ENCODE measurements around the gene LUC7L. TPM values are rescaled to one million over a fixed set of nuclear protein-coding genes. Genes with fewer than 3 reads are reported as not detected.
A peak's percentile ranks its signal among the peaks of the same experiment; 100 is the strongest.

Gene LUC7L
- total RNA-seq, 4 donors from 2014 or later: 109 to 180 (median 123) TPM

- H3K36me3 ChIP-seq: peaks cover 0 to 56% (median 9%) of the 10 kb centered on the region in 3 donors
- no peak for DNase-seq (ENCODE audit: low spot score in 2 of 2)
- H3K4me1 ChIP-seq: peaks cover 0 to 16% (median 0%) of the 10 kb centered on the region in 4 donors
- no peak for TF ChIP-seq EP300 (IDR thresholded peaks at IDR 0.05)
- TF ChIP-seq POLR2A (IDR thresholded peaks at IDR 0.05): no peak
- TF ChIP-seq, protein P1, sequence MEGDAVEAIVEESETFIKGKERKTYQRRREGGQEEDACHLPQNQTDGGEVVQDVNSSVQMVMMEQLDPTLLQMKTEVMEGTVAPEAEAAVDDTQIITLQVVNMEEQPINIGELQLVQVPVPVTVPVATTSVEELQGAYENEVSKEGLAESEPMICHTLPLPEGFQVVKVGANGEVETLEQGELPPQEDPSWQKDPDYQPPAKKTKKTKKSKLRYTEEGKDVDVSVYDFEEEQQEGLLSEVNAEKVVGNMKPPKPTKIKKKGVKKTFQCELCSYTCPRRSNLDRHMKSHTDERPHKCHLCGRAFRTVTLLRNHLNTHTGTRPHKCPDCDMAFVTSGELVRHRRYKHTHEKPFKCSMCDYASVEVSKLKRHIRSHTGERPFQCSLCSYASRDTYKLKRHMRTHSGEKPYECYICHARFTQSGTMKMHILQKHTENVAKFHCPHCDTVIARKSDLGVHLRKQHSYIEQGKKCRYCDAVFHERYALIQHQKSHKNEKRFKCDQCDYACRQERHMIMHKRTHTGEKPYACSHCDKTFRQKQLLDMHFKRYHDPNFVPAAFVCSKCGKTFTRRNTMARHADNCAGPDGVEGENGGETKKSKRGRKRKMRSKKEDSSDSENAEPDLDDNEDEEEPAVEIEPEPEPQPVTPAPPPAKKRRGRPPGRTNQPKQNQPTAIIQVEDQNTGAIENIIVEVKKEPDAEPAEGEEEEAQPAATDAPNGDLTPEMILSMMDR (IDR thresholded peaks at IDR 0.05): no peak
- H3K27me3 ChIP-seq: no peaks in the 10 kb centered on the region
- H3K9me3 ChIP-seq: no peaks in the 10 kb centered on the region
- peak overlapping the region in 1 of 4 donors; percentile 70 for H3K27ac ChIP-seq
- H3K4me3 ChIP-seq: no peak overlapping the region
- 84 to 94% methylated on average over 13 to 14 of the region's 14 CpGs for WGBS, 2 donors
Observed at GRCh38 chr16:265002-265529, 35.8 kb upstream of the LUC7L start.

DNA sequence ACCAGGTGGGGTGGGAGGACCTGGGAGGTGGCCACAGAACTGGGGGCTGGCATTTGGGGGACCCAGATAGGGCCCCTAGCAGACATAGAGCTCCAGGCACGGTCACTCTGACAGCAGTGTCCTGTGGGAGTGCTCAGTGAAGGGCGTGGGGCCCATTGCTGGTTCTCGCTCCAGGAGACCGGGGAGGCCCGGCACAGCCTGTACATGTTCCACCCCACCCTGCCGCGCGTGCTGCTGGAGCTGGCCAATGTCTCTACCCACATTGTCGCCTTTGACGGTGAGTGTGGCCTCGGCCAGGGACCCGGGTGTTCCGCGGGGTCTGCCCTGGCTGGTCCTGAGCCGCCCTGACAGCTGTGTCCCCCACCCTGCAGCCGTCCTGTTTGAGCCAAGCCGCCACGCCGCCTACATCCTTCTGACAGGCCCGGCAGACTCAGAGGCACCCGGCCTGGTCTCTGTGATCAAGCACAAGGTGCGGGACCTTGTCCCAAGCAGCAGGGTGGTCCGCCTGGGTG is 35.2 kb upstream of the LUC7L start:
- Histone ChIP-seq H3K27me3 (no peaks in the 10 kb centered on the region), H3K9me3 (no peaks in the 10 kb centered on the region), H3K4me3 (no peak overlapping the region), H3K36me3 (peaks cover 0 to 62% (median 9%) of the 10 kb centered on the region in 3 donors), H3K4me1 (peaks cover 0 to 16% (median 0%) of the 10 kb centered on the region in 4 donors), H3K27ac (peak overlapping the region in 1 of 4 donors; percentile 70)
- TF ChIP-seq EP300 (IDR thresholded peaks at IDR 0.05) (no peak), POLR2A (IDR thresholded peaks at IDR 0.05) (no peak)
- TF ChIP-seq, protein P1 (IDR thresholded peaks at IDR 0.05): no peak
- 83 to 90% methylated on average over 19 to 20 of the region's 23 CpGs for WGBS, 2 donors
- DNase-seq (ENCODE audit: low spot score in 2 of 2): no peak

GRCh38 chr16:263944-264343 is 34.7 kb upstream of the LUC7L start:
- TF ChIP-seq POLR2A (IDR thresholded peaks at IDR 0.05) (no peak), EP300 (IDR thresholded peaks at IDR 0.05) (no peak)
- TF ChIP-seq, protein P1 (IDR thresholded peaks at IDR 0.05): no peak
- Histone ChIP-seq H3K4me3 (no peak overlapping the region), H3K9me3 (no peaks in the 10 kb centered on the region), H3K4me1 (peaks cover 0 to 16% (median 0%) of the 10 kb centered on the region in 4 donors), H3K27ac (no peak overlapping the region), H3K27me3 (no peaks in the 10 kb centered on the region), H3K36me3 (peaks cover 0 to 67% (median 9%) of the 10 kb centered on the region in 3 donors)
- WGBS, 2 donors: 87 to 94% methylated on average over 11 to 16 of the region's 17 CpGs
- no peak for DNase-seq (ENCODE audit: low spot score in 2 of 2)

DNA sequence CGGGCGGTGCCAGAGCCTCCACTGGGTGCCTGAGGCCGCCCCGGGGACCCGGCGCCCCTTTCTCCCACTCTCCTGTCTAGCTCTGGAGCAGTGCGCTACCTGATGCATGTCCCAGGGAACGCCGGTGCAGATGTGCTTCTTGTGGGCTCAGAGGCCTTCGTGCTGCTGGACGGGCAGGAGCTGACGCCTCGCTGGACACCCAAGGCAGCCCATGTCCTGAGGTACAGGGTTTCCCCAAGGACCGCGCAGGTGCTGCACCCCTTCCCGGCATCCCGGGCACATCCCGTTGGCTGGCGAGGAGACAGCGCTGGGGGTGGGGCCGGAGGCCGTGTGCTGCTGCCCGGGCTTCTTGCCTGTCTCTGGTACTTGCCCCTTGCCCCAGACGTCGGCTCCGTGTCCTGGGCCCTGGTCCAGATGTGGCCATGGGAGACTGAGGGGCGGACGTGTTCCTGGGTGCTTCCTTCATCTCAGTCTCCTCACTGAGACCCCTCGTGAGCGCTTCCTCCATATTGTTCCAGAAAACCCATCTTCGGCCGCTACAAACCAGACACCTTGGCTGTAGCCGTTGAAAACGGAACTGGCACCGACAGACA is 34.0 kb upstream of the LUC7L start:
- Histone ChIP-seq H3K27ac (no peak overlapping the region), H3K4me1 (peaks cover 0 to 16% (median 0%) of the 10 kb centered on the region in 4 donors), H3K9me3 (no peaks in the 10 kb centered on the region), H3K4me3 (no peak overlapping the region), H3K27me3 (no peaks in the 10 kb centered on the region), H3K36me3 (peaks cover 0 to 72% (median 9%) of the 10 kb centered on the region in 3 donors)
- no peak for TF ChIP-seq POLR2A (IDR thresholded peaks at IDR 0.05)
- no peak for TF ChIP-seq EP300 (IDR thresholded peaks at IDR 0.05)
- TF ChIP-seq, protein P1 (IDR thresholded peaks at IDR 0.05): no peak
- no peak for DNase-seq (ENCODE audit: low spot score in 2 of 2)
- 91 to 96% methylated on average over 30 to 31 of the region's 35 CpGs for WGBS, 2 donors

DNA sequence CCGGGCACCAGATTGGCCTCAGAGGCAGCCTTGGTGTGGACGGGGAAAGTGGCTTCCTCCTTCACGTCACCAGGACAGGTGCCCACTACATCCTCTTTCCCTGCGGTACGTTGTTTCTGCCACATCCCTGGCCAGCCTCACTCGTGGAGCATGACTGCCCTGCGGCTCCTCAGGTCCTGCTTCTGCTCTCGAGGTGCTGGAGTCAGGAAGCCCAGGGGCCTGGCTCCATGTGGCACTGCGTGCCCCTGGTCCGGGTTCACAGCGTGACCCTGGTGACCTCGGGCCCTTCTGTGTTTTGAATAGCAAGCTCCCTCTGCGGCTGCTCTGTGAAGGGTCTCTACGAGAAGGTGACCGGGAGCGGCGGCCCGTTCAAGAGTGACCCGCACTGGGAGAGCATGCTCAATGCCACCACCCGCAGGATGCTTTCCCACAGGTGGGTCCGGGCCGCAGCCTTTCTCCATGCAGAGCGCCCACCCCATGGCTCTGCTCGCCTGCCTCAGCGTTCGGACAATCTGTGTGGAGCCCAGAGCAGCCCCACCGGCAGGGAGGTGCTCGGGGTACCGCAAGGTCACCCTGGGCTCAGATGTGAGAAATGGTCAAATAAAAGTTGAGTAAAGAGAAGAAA is 33.0 kb upstream of the LUC7L start:
- 90 to 94% methylated on average over 21 to 29 of the region's 29 CpGs for WGBS, 2 donors
- DNase-seq (ENCODE audit: low spot score in 2 of 2): no peak

More for the DNA sequence above, 33.0 kb upstream of the LUC7L start:
- H3K4me3 ChIP-seq: no peak overlapping the region
- no peak overlapping the region for H3K27ac ChIP-seq
- TF ChIP-seq, protein P1 (IDR thresholded peaks at IDR 0.05): no peak
- no peak for TF ChIP-seq EP300 (IDR thresholded peaks at IDR 0.05)
- TF ChIP-seq POLR2A (IDR thresholded peaks at IDR 0.05): no peak
- no peaks in the 10 kb centered on the region for H3K9me3 ChIP-seq
- peaks cover 0 to 16% (median 0%) of the 10 kb centered on the region in 4 donors for H3K4me1 ChIP-seq
- peaks cover 0 to 79% (median 9%) of the 10 kb centered on the region in 3 donors for H3K36me3 ChIP-seq
- no peaks in the 10 kb centered on the region for H3K27me3 ChIP-seq
